GM20431 (cell line): ENCODE measurements around the gene GUCY1A1.

Experiments
- in situ Hi-C: fragments of 300-500 bp; cut with MseI, MboI; formaldehyde crosslinking; loops from one replicate; pipeline ENCODE4 v1.15.0; 2020; ENCODE audit warnings: low sequenced_read_pairs; ENCODE audit not compliant: unreplicated experiment

GUCY1A1 gene

GRCh38 chr4:155688211-155688610 is 21.6 kb downstream of the GUCY1A1 start:
- in situ Hi-C loops, result no loop called here

GRCh38 chr4:155688860-155689259 is 22.2 kb downstream of the GUCY1A1 start:
- in situ Hi-C loops, result no loop called here

- in situ Hi-C loops, result no loop called here
Observed at GRCh38 chr4:155690044-155690837, 23.6 kb downstream of the GUCY1A1 start.

- in situ Hi-C loops, result no loop called here
Observed at GRCh38 chr4:155692361-155692760, 25.7 kb downstream of the GUCY1A1 start.

- in situ Hi-C loops, result no loop called here
Observed at GRCh38 chr4:155693015-155693663, 26.5 kb downstream of the GUCY1A1 start.

GRCh38 chr4:155694100-155694785 is 27.6 kb downstream of the GUCY1A1 start:
- in situ Hi-C loops, result no loop called here

GRCh38 chr4:155696226-155696625 is 29.6 kb downstream of the GUCY1A1 start:
- in situ Hi-C loops, result no loop called here

- in situ Hi-C loops, result no loop called here
Observed at GRCh38 chr4:155696726-155697125, 30.1 kb downstream of the GUCY1A1 start.

- in situ Hi-C loops, result no loop called here
Observed at GRCh38 chr4:155701827-155702226, 35.2 kb downstream of the GUCY1A1 start.

- in situ Hi-C loops, result no loop called here
Observed at GRCh38 chr4:155703486-155704247, 37.0 kb downstream of the GUCY1A1 start.

- in situ Hi-C loops, result no loop called here
Observed at GRCh38 chr4:155704841-155705404, 38.3 kb downstream of the GUCY1A1 start.

- in situ Hi-C loops, result no loop called here
Observed at GRCh38 chr4:155705664-155706063, 39.0 kb downstream of the GUCY1A1 start.

- in situ Hi-C loops, result no loop called here
Observed at GRCh38 chr4:155706147-155706546, 39.5 kb downstream of the GUCY1A1 start.

GRCh38 chr4:155707251-155707650 is 40.6 kb downstream of the GUCY1A1 start:
- in situ Hi-C loops, result no loop called here

- in situ Hi-C loops, result no loop called here
Observed at GRCh38 chr4:155708782-155709181, 42.1 kb downstream of the GUCY1A1 start.

GRCh38 chr4:155709918-155710317 is 43.3 kb downstream of the GUCY1A1 start:
- in situ Hi-C loops, result no loop called here

- in situ Hi-C loops, result no loop called here
Observed at GRCh38 chr4:155711556-155711955, 44.9 kb downstream of the GUCY1A1 start.

- in situ Hi-C loops, result no loop called here
Observed at GRCh38 chr4:155712846-155713245, 46.2 kb downstream of the GUCY1A1 start.

- in situ Hi-C loops, result no loop called here
Observed at GRCh38 chr4:155713911-155714310, 47.3 kb downstream of the GUCY1A1 start.

- in situ Hi-C loops, result no loop called here
Observed at GRCh38 chr4:155722336-155722735, 55.7 kb downstream of the GUCY1A1 start.
